GM21576 (cell line): ENCODE data around the gene NID1.

Experiments
- ATAC-seq: cut with Tn5 transposase; IDR thresholded peaks from one replicate; pipeline ENCODE4 v1.9.1; 2021; ENCODE audit warnings: mild to moderate bottlenecking, moderate library complexity; ENCODE audit not compliant: unreplicated experiment

NID1 gene, protein sequence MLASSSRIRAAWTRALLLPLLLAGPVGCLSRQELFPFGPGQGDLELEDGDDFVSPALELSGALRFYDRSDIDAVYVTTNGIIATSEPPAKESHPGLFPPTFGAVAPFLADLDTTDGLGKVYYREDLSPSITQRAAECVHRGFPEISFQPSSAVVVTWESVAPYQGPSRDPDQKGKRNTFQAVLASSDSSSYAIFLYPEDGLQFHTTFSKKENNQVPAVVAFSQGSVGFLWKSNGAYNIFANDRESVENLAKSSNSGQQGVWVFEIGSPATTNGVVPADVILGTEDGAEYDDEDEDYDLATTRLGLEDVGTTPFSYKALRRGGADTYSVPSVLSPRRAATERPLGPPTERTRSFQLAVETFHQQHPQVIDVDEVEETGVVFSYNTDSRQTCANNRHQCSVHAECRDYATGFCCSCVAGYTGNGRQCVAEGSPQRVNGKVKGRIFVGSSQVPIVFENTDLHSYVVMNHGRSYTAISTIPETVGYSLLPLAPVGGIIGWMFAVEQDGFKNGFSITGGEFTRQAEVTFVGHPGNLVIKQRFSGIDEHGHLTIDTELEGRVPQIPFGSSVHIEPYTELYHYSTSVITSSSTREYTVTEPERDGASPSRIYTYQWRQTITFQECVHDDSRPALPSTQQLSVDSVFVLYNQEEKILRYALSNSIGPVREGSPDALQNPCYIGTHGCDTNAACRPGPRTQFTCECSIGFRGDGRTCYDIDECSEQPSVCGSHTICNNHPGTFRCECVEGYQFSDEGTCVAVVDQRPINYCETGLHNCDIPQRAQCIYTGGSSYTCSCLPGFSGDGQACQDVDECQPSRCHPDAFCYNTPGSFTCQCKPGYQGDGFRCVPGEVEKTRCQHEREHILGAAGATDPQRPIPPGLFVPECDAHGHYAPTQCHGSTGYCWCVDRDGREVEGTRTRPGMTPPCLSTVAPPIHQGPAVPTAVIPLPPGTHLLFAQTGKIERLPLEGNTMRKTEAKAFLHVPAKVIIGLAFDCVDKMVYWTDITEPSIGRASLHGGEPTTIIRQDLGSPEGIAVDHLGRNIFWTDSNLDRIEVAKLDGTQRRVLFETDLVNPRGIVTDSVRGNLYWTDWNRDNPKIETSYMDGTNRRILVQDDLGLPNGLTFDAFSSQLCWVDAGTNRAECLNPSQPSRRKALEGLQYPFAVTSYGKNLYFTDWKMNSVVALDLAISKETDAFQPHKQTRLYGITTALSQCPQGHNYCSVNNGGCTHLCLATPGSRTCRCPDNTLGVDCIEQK

DNA sequence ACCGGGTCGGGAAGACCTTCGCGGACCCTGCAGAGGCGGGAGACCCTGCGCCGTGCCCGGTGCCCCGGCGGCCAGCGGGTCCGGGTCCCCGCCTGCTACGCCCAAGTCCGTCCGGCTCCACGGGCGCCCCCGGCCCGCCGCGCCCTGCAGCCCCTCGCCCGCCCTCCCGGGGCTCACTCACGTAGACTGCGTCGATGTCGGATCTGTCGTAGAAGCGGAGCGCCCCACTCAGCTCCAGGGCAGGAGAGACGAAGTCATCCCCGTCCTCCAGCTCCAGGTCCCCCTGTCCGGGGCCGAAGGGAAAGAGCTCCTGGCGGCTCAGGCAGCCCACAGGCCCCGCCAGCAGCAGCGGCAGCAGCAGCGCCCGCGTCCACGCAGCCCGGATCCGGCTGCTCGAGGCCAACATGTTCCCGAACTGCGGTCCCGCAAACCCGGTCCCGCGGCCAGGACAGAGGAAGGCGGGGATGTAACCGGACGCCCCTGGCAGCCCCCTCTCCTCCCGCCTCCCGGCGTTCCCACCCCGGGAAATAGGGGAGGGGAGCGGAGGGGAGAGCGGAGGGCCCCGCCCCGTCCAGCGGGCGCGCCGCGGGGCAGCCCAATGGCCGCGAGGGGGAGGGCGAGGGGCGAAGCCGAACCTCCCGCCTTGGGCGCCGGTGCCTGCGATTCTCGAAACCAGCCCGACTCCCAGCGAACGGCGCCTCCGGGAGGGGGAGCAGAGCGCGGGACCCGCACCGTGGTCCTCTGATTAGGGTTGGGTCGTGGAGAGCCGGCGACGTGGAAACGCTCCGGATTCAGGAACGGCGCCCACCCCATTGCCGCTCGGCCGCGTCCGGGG lies at the start of gene NID1:
NID1 (minus strand) TSS at position 417 of the 835 bp plus-strand sequence; CDS start at position 406, 11 bp downstream.
- ATAC-seq, result no peak

DNA sequence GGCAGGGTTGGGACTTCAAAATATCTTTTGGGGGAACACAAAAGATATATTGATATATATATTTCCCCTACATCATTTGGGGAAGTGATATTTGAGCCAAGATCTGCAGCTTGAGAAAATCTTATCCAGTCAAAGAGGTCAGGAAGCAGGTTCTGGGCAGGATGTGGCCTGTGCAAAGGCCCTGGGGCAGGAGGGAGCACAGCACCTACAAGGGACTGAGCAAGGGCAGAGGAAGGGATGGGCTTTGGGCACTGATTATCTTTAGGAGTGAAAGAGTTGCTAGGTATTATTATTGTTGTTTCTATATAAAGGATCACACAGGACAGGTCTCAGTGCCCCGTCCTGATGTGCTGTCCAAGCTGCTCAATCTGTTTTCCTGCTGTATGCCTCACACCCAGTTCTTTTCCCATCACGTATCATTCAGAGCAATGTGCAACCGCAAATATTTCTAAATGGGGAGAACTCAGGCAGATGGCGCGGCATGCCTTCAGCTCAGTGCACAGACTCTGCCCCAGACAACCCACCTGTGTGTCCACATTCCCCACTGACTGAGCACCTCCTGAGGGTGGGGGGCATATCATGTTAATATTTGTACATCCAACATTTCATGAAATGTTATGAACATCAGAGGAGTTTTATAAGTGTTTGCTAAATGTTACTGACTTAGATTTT lies 49.3 kb upstream of the NID1 start:
- no peak for ATAC-seq

DNA sequence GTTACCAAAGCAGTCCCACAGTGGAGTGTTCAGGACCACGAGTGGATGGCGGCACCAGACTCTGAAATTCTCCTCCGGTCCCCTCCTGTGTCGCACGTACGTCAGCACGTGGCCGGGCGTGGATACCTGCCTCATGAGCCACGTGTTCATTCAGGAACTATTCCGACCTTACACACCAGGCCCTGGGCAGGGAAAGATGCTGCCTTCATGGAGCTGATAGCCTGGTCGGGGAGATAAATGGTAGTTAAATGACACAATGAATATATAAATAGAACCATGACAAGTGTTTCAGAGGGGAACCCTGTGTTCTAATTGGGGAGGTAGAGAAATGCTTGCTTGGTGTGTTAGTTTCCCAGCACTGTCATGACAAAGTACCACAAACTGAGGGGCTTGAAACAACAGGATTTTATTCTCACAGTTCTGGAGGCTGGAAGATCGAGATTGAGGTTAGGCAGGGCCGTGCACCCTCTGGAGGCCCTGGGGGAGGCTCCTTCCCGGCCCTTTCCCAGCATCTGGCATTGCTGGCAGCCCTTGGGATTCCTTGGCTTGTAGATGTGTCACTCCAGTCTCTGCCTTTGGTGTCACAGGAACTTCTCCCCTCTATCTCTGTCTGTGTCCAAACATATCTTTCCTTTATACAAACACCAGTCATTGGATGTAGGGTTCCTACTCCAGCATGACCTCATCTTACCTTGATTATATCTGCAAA lies 48.6 kb upstream of the NID1 start:
- ATAC-seq, result no peak

DNA sequence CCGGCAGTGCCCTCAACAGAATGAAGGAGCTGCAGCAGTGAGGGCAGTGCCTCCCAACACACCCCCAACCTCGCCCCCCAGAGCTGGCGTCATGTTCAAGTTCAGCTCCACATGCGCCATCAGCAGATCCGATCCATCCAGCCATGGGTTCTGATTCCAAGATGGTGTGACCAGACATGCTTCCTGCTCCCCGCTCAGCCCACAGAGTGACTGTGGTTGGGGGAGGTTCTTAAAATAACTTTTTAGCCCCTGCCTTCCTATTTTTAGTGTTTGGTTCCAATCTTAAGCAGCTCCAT lies 47.4 kb upstream of the NID1 start:
- ATAC-seq, result no peak

DNA sequence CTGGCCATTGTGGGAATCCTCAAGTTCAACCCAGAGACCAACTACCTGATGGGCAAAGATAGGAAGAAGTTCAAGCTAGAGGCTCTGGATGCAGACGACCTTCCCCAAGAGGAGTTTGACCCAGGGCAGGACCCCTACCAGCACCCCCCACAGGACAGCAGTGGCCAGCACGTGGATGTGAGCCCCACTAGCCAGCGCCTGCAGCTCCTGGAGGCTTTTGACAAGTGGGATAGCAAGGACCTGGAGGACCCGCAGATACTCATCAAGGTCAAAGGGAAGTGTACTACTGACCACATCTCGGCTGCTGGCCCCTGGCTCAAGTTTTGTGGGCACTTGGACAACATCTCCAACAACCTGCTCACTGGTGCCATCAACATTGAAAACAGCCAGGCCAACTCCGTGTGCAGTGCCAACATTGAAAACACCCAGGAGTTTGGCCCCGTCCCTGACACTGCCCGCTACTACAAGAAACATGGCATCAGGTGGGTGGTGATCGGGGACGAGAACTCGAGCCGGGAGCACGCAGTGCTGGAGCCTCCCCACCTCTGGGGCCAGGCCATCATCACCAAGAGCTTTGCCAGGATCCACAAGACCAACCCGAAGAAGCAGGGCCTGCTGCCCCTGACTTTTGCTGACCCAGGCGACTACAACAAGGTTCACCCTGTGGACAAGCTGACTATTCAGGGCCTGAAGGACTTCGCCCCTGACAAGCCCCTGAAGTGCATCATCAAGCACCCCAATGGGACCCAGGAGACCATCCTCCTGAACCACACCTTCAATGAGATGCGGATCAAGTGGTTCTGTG lies 46.8 kb upstream of the NID1 start:
- ATAC-seq, result no peak

DNA sequence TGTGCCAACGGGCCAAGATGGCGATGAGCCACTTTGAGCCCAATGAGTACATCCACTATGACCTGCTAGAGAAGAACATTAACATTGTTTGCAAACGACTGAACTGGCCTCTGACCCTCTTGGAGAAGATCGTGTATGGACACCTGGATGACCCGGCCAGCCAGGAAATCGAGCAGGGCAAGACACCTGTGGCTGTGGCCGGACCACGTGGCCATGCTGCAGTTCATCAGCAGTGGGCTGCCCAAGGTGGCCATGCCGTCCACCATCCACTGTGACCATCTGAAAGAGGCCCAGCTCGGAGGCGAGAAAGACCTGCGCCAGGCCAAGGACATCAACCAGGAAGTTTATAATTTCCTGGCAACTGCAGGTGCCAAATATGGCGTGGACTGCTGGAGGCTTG lies 45.2 kb upstream of the NID1 start:
- no peak for ATAC-seq

DNA sequence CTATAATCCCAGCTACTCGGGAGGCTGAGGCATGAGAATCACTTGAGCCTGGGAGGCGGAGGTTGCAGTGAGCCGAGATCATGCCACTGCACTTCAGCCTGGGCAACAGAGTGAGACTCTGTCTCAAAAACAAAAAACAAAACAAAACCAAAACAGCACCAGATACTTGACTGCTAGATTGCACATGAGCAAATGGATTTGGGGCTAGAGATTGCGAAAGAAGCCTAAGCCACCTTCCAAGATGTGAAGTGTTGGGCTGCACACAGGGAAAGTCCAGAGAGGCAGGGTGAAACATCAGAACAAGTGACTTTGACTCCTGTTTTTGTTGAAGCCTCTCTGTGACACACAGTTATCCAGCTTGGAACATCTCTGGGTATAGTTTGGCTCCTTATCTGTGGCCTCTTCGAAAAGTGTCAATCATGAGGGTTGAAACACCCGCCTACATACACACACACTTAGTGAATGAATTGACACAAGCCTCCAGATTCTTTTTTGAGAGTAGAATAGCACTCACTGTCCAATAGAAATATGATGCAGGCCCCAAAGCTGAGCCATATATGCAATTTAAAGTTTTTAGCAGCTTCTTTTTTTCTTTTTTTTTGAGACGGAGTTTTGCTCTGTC lies 43.2 kb upstream of the NID1 start:
- ATAC-seq, result no peak

DNA sequence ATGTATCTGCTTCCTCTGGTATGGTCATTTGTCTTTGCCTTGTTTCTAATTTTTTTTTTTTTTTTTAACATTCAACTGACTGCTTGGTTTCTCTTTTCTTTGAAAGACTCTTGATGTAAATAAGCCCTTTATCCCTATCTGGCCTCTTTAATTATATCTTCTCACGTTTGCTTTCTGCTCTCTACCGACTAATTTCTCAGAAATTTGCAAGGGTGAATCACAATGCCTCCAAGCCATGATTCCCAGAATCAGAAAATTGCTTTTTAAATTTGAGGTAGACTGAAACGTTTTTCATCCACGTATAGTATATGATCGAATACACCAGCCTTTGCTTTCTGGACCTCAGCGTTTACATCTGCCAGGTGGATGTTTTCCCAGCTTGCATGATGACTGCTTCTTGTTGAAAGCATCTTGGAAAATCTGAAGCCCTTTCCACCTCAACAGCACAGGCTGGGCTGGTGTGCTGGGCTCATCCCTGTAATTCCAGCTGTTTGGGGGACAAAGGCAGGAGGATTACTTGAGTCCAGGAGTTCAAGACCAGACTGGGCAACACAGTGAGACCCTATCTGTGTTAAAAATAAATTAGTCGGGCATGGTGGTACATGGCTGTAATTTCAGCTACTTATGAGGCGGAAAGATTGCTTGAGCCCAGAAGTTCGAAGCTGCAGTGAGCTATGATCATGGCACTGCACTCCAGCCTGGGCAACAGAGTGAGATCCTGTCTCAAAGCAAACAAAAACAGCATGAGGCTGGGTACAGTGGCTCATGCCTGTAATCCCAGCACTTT lies 42.4 kb upstream of the NID1 start:
- ATAC-seq, result no peak

DNA sequence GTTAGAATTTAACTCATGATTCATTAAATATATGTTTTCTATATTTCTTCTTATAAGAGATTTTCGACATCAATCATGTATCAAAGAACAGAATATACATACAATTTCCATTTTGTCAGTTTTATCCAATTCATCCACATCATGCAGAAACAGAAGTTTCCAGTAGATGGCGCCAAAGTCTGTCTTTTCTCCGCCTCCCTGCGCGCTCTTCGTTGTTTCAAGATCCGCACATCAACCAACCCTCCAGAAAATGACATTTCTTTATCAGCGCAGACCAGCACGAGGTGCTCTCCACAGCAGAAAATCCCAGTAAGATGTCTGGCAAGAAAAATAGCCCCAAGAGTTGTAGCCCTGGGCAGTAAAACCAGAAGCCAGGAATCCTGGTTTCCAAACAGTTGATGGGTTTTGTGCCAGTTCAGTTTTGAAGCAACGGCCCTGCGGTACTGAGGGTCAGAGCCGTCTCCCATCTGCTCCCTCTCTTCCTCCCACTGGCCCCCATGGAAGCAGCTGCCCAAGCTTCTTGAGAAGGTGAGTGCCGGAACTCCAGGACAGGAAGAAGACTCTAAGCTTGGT lies 38.8 kb upstream of the NID1 start:
- peak; percentile 63 for ATAC-seq

DNA sequence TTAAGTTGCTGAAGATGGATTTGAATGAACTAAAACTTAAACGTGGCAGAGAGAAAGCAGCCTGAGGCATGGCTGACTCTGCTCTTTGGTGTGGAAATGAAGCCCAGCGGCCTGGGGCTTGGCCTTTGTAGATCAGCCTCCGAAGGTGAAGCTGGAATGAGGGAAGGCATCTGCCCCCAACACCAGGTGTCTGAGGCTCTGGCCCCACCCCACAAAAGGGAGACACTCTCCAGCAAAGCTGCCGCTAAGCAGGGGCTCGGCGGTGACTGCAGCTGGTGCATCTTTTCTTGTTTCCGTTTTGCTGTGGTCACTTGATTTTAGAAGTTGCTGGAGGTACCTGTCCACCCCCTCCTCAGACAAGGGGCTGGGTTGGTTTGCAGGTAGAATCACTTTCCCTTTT lies 38.2 kb upstream of the NID1 start:
- ATAC-seq, result no peak

DNA sequence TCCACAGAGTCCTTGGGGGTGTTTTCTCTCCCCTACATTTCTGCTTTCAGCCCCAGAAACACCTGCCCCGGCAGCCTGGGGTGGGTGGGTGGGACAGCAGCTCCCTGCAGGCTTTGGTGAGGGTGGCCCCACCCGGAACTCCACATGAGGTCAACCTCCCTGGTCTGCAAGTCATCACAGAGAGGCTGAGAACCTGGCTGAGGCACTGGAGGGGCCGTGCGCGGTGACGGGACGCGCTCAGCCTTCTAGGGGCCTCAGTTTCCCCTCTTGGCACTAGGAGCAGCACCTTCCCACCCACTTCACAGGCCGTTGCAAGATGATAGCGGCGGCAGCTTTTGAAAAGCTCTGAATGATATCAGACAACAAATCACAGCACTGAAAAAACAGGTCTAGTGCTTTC lies 37.7 kb upstream of the NID1 start:
- ATAC-seq, result no peak

DNA sequence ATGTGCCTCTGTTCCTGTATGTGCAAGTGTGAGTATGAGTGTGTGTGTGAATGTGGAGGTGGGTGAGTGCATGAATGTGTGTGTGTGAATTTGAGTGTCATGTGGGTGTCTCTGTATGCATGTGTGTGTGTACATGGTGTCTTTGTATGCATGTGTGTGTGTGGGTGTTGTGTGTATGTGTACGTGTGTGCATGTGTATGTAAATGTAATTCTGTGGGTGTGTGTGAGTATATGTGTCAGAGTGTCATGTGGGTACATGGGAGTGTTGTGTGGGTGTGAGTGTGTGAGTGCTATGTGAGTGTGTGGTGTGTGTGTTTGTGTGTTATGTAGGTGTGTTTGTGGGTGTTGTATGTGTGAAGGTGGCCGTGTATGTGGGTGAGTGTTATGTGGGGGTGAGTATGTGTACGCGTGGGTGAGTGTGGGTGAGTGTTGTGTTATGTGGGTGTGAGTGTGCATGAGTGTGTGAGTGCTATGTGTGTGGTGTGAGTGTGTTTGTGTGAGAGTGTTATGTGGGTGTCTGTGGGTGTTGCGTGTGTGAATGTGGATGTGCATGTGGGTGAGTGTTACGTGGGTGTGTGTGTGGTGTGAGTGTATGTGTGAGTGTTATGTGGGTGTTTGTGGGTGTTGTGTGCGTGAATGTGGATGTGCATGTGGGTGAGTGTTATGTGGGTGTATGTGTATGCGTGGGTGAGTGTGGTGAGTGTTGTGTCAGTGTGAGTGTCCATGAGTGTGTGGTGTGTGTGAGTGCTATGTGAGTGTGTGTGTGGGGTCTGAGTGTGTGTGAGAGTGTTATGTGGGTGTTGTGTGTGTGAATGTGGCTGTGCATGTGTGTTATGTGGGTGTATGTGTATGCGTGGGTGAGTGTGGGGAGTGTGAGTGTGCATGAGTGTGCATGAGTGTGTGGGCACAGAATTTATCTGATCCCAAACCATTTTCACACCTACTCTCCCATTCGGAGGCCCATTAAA lies 36.6 kb upstream of the NID1 start:
- no peak for ATAC-seq

DNA sequence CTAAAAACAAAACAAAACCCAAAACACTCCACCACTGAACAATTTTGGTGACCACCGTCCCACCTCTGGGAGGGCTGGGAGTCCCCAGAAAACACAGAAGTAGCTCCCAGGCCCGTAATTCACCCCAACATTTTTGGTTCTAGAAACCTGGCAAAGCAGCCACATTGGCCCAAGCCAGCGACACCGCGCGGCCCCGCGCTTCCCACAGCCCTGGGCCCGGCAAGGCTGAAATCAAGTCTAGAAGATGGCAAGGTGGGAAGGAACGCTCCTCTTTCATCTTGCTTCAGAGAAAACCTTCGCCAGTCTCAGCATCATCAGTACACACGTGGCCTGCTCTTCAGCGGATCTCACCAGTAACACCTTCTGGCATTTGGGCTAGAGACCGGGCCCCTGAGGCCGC lies 35.9 kb upstream of the NID1 start:
- no peak for ATAC-seq

DNA sequence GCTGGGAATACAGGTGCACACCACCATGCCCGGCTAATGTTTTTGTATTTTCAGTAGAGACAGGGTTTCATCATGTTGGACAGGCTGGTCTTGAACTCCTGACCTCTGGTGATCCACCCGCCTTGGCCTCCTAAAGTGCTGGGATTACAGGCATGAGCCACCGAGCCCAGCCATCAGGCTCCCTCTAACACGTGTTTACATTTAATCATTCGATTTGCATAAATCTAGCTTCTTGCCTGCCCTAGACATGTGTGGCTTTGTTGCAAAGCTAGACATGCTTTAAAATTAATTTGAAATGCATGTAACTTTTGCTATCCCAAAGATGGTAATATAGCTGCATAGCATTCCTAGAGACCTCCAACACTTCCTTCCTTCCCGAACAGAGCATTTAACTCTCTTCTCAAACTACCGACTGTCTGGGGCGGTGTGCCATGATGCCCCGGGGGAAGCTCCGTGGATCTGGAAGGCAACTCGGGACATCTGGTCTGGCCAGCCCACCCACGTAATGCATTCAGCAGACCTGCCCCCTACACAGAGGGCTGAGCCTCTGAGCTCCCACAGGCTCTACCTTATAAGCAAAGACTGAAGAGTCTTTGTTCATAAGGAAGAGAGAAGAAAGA lies 34.6 kb upstream of the NID1 start:
- ATAC-seq, result no peak

DNA sequence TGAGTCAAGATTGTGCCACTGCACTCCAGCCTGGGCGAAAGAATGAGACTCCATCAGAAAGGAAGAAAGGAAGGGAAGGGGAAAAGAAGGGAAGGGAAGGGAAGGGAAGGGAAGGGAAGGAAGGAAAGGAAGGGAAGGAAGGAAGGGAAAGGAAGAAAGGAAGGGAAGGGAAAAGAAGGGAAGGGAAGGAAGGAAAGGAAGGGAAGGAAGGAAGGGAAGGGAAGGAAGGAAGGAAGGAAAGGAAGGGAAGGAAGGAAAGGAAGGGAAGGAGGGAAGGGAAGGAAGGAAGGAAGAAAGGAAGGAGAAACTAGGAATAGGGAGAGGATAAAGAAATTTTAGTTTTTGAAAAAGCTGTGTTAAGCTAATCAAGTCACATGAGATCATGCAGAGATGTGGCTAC lies 33.4 kb upstream of the NID1 start:
- ATAC-seq, result no peak
